Vagina (tissue), 2 donors: ENCODE data around the gene DNAH10. TPM values are rescaled to one million over a fixed set of nuclear protein-coding genes. Genes with fewer than 3 reads are reported as not detected.

ENCODE experiments used
- DNase-seq, 2 donors: peaks; one replicate each; pipeline ENCODE4 v3.0.0-alpha.2; 2017; ENCODE audit errors: extremely low spot score in 2 of 2
- H3K27ac ChIP-seq: fragments of 200-600 bp; sonication (generic); one replicate; pipeline ENCODE4 v1.5.1; 2019
- H3K27me3 ChIP-seq: fragments of 200-600 bp; sonication (generic); one replicate; pipeline ENCODE4 v1.5.1; 2019
- H3K36me3 ChIP-seq, 2 donors: fragments of 200-600 bp; sonication (generic); one replicate each; pipeline ENCODE4 v1.5.1; 2017 to 2019
- H3K4me1 ChIP-seq: fragments of 200-600 bp; sonication (generic); one replicate; pipeline ENCODE4 v1.5.1; 2019
- H3K4me3 ChIP-seq, 2 donors: fragments of 200-600 bp; sonication (generic); 1 replicate in 1 of 2; 2 replicates in 1 of 2; pipeline ENCODE4 v1.5.1; 2016 to 2019
- H3K9me3 ChIP-seq: fragments of 200-600 bp; sonication (generic); one replicate; pipeline ENCODE4 v1.5.1; 2019
- POLR2A ChIP-seq, 2 donors: fragments of 450-650 bp; IDR thresholded peaks; one replicate each; pipeline ENCODE4 v1.6.1; 2017; ENCODE audit warnings: antibody characterized with exemption in 2 of 2, mild to moderate bottlenecking in 2 of 2, moderate library complexity in 2 of 2
- POLR2AphosphoS5 ChIP-seq, 2 donors: sonication (generic); formaldehyde crosslinking; IDR thresholded peaks; one replicate each; pipeline ENCODE4 v1.9.0; 2017; ENCODE audit warnings: antibody characterized with exemption in 2 of 2, mild to moderate bottlenecking in 2 of 2, low read depth in 1 of 2; ENCODE audit not compliant: insufficient read depth in 1 of 2
- intact Hi-C: fragments of 100-400 bp; cut with DNase I; formaldehyde crosslinking; loops from one replicate; pipeline ENCODE4 v1.15.1; 2023
- total RNA-seq: library from RNA; depleted of rRNA; stranded (reverse); fragments of >200 nt; gene quantifications from one replicate; pipeline ENCODE4 v1.2.3, GENCODE V29; 2016
- TF ChIP-seq, protein P1 (sequence below), 3 experiments: fragments of 450-650 bp in 2 of 3; fragments of 200-600 bp in 1 of 3; sonication (generic) in 1 of 3; IDR thresholded peaks; one replicate each; pipeline ENCODE4 v1.5.1; 2017 to 2019; ENCODE audit warnings: antibody characterized with exemption in 3 of 3, mild to moderate bottlenecking in 2 of 3, moderate library complexity in 2 of 3

The DNAH10 gene
- total RNA-seq, 1 donor from 2014 or later: not detected

DNA sequence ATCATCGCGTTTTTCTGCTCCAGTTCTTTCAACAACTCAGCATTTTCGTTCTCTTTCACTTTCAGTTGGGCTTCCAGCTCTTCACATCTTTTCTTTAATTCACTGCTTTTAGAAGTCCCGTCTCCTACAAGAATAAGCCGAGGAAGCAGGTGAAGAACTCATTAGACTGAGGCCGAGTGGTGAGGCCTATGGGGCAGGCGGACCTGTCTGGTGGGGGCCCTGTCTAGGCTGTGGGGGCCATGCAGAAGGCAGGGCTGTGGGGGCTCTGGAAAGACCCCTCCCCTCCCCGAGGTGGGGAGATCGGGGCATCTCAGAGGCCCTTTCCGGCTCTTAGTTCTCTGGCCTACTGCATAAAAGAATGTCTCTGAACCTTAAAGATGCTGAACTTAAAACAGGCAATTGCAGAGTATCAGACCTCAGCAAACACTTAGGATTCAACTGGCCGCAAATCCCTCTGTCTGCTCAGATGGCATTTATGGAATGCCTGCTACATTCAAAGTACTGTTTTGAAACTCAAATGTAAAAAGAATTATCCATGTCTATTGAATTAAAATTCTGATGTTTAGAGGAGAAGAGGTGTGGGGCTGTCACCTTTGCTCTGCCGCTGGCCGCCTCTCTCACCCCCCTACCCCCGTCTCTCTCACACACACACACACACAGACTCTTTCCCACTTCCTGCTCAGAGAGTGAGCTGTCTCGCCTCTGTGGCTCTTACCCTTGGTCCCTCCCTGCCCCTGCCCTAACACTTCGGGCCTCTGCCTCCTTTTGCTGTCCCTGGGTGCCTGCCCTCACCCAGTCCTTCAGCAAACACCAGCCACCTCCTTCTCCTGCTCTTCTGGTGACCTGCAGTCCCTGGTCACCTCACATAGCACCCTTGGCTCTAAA, 175.8 kb downstream of the DNAH10 start:
- Histone ChIP-seq H3K4me1 (no peaks in the 10 kb centered on the region), H3K36me3 (peaks cover 0 to 41% of the 10 kb centered on the region in 2 donors)
- no peak for DNase-seq

DNA sequence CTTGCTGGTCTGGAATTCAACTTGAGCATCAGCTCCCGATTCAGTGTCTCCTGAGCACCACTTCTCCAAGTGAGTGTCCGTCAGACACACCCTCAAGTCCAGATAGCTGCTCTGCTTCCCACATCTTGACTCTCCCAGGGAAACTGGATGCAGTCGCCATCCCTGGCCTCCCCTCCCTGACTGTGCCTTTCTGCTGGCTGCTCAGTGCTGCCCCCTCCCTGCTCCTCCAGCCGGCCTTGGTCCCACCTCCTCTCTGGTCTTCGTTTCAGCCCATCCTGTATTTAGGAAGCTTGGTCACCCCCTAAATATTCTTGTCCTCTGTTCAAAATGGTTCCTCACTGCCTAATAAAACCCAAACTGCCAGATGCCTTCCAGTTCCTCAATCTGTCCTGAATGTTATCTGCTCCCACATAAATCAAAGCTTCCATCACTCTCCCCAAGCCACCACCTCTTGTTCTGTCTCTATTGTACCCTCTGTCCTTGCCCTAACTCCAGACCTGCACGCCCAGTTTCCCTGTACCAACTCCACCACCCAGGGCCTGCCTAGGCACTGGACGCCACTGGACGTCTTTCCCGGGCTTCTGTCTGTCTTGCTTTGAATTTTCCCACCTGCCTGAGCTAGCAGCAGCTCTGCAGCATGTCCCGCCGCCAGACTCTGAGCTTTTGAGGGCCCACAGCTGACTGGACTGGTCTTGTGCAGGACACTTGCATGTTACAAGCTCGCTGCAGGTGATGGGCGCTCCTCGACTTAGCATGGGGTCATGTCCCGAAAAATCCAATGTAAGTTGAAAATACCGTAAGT, 176.8 kb downstream of the DNAH10 start:
- Histone ChIP-seq H3K4me3 (no peak overlapping the region), H3K36me3 (peaks cover 0 to 47% of the 10 kb centered on the region in 2 donors), H3K27ac (no peak overlapping the region), H3K4me1 (no peaks in the 10 kb centered on the region), H3K27me3 (no peaks in the 10 kb centered on the region), H3K9me3 (no peaks in the 10 kb centered on the region)
- TF ChIP-seq, protein P1, sequence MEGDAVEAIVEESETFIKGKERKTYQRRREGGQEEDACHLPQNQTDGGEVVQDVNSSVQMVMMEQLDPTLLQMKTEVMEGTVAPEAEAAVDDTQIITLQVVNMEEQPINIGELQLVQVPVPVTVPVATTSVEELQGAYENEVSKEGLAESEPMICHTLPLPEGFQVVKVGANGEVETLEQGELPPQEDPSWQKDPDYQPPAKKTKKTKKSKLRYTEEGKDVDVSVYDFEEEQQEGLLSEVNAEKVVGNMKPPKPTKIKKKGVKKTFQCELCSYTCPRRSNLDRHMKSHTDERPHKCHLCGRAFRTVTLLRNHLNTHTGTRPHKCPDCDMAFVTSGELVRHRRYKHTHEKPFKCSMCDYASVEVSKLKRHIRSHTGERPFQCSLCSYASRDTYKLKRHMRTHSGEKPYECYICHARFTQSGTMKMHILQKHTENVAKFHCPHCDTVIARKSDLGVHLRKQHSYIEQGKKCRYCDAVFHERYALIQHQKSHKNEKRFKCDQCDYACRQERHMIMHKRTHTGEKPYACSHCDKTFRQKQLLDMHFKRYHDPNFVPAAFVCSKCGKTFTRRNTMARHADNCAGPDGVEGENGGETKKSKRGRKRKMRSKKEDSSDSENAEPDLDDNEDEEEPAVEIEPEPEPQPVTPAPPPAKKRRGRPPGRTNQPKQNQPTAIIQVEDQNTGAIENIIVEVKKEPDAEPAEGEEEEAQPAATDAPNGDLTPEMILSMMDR (IDR thresholded peaks at IDR 0.05): no peak
- TF ChIP-seq POLR2A (IDR thresholded peaks at IDR 0.05) (no peak), POLR2AphosphoS5 (IDR thresholded peaks at IDR 0.05; ENCODE audit: insufficient read depth in 1 of 2, low read depth in 1 of 2) (no peak)
- DNase-seq: no peak
- intact Hi-C loops: no loop called here

More for the DNA sequence above, 175.8 kb downstream of the DNAH10 start:
- no peaks in the 10 kb centered on the region for H3K9me3 ChIP-seq
- H3K4me3 ChIP-seq: no peak overlapping the region
- H3K27me3 ChIP-seq: no peaks in the 10 kb centered on the region
- H3K27ac ChIP-seq: no peak overlapping the region
- TF ChIP-seq, protein P1 (IDR thresholded peaks at IDR 0.05): no peak
- TF ChIP-seq POLR2A (IDR thresholded peaks at IDR 0.05) (no peak), POLR2AphosphoS5 (IDR thresholded peaks at IDR 0.05; ENCODE audit: insufficient read depth in 1 of 2, low read depth in 1 of 2) (no peak)
- intact Hi-C loops: no loop called here

DNA sequence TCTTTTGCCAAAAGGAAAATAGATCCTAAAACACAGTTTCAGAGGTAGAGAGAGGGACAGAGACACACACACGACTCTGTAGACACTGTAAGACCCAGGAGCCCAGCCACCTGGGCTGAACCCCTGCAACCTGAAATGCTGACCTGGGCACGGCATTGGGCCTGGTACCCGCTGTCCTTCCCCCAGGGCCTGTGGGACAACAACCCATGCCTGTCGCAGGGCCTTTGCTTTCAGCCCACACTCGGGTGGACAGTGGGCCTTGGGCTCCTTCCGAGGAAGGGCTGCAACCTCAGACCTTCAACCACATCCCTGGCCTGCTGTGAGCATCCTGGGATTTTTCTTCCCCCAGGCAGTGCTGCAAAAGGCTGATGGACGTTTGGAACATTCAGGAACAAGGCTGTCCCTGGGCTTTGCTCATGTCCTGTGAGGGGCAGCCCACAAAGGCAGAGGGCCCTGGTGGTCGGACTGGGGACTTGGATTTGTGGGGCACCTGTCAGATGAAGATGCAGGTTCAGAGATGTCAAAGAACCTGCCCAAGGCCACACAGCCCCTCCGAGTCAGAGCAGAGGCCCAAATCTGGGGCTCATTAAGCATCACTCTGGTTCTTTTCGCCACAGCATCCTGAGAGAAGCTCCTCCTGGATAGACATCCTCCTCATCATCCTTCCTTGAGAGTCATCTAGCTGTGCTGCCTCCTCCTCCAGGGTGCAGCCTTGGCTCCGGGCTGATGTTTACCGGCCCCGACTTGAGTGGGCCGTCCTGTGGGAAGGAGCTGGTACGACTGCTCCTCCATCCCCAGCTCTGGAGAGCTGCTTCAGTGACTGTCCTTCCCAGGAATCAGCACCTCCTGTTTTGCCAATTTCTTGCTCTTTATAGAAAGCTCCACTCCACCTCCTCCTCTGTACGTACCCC, 177.9 kb downstream of the DNAH10 start:
- TF ChIP-seq POLR2AphosphoS5 (IDR thresholded peaks at IDR 0.05; ENCODE audit: insufficient read depth in 1 of 2, low read depth in 1 of 2): no peak
- no peak for TF ChIP-seq POLR2A (IDR thresholded peaks at IDR 0.05)
- TF ChIP-seq, protein P1 (IDR thresholded peaks at IDR 0.05): no peak
- H3K4me1 ChIP-seq: no peaks in the 10 kb centered on the region
- DNase-seq: no peak
- H3K9me3 ChIP-seq: no peaks in the 10 kb centered on the region
- H3K27ac ChIP-seq: no peak overlapping the region
- H3K27me3 ChIP-seq: no peaks in the 10 kb centered on the region
- peaks cover 0 to 49% of the 10 kb centered on the region in 2 donors for H3K36me3 ChIP-seq
- no peak overlapping the region for H3K4me3 ChIP-seq
- intact Hi-C loops: no loop called here

DNA sequence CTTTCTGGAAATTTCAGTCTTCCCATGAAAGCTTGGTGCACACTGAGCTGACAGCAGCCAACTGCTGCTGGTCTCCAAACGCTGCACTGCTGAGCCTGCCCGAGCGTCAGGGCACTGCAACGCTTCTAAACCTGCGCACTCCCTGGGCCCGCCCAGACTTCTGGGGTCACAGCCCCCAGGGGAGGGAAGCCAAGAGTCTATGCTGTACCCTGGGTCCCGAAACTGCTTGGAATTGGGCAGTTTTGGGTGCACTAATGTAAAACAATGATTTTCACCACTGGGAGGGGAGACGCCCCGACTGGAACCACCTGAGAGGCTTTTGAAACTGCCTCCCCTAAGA, 178.5 kb downstream of the DNAH10 start:
- no peak overlapping the region for H3K27ac ChIP-seq
- no peaks in the 10 kb centered on the region for H3K27me3 ChIP-seq
- DNase-seq: no peak
- TF ChIP-seq POLR2A (IDR thresholded peaks at IDR 0.05): no peak
- TF ChIP-seq, protein P1 (IDR thresholded peaks at IDR 0.05): no peak
- no peak for TF ChIP-seq POLR2AphosphoS5 (IDR thresholded peaks at IDR 0.05; ENCODE audit: insufficient read depth in 1 of 2, low read depth in 1 of 2)
- peaks cover 0 to 55% of the 10 kb centered on the region in 2 donors for H3K36me3 ChIP-seq
- no peaks in the 10 kb centered on the region for H3K4me1 ChIP-seq
- H3K9me3 ChIP-seq: no peaks in the 10 kb centered on the region
- intact Hi-C loops: no loop called here
- no peak overlapping the region for H3K4me3 ChIP-seq
